OCI-LY3 (cell line): Measurements from ENCODE around the gene HNRNPD.

Source experiments
- CTCF ChIP-seq: fragments of 200-600, 300-600 bp; sonication (generic); IDR thresholded peaks from 2 replicates; pipeline ENCODE4 v1.5.1; 2014; ENCODE audit warnings: antibody characterized with exemption, low read length, low read depth
- EZH2phosphoT487 ChIP-seq: fragments of 200-600 bp; shearing (Covaris generic); IDR thresholded peaks from 2 replicates; pipeline ENCODE4 v1.6.1; 2018; ENCODE audit warnings: antibody characterized with exemption, mixed run types, low read depth

- TF ChIP-seq CTCF (no peak), EZH2phosphoT487 (no peak)
These were observed 27.7 kb downstream of the HNRNPD start for GRCh38 chr4:82346126-82346525.
